ENCODE results near the gene RASSF5. TPM values are rescaled to one million over a fixed set of nuclear protein-coding genes. Genes with fewer than 3 reads are reported as not detected.

The RASSF5 gene, protein sequence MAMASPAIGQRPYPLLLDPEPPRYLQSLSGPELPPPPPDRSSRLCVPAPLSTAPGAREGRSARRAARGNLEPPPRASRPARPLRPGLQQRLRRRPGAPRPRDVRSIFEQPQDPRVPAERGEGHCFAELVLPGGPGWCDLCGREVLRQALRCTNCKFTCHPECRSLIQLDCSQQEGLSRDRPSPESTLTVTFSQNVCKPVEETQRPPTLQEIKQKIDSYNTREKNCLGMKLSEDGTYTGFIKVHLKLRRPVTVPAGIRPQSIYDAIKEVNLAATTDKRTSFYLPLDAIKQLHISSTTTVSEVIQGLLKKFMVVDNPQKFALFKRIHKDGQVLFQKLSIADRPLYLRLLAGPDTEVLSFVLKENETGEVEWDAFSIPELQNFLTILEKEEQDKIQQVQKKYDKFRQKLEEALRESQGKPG
- polyA plus RNA-seq (ENCODE audit: insufficient read length in 4 of 4), result 1 to 10 TPM; 5.0 to 6.4 (median 5.2) TPM

- no peak for DNase-seq (ENCODE audit: low read depth in 4 of 4, low spot score in 3 of 4)
Measured at GRCh38 chr1:206507284-206508129, at the start of gene RASSF5. Gene RASSF5 (plus strand): TSS chr1:206507531. CDS start chr1:206507603, 72 bp downstream.

GRCh38 chr1:206459703-206460102, 47.6 kb upstream of the RASSF5 start:
- no peak for DNase-seq (ENCODE audit: low read depth in 4 of 4, low spot score in 3 of 4)

- no peak for DNase-seq (ENCODE audit: low read depth in 4 of 4, low spot score in 3 of 4)
Measured at GRCh38 chr1:206460836-206461426, 46.4 kb upstream of the RASSF5 start.

DNA sequence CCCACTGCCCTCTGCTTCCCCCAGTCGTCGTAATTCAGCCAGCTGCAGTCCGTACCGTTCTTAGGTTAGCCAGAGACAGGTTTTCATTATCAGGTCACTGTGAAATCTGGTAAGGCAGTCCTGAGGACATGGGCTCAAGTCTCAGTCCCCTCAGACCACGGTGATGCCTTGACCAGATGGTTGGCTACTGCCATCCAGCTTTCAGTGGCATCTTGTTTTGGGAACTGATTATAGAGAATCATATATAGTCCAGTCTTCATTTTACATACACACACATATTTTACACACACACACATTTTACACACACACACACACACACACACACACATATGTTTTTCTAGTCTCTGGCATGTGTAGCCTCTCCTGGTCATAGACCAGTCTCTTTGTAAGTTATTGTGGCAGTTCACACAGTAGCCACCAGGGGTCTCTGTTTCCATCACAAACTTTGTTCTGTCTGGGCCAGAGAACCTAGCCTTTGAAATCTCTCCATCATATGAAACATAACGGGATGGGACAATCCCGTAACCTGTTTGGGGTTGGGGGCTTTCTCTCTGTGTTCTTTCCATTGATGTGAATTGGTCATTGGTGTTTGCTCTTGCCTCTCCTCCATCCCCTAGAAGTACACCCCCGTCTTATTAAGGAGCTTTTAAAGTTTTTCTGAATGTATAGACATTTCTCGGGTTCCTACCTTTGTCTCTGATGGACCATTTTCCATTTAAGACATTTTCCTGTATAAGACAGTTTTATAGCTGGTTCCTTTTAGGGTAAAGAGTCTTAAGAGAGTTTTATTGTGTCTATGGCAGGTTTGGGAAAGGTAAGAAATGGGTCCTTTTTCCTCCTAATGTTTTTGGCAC, 45.5 kb upstream of the RASSF5 start:
- DNase-seq (ENCODE audit: low read depth in 4 of 4, low spot score in 3 of 4), result peak in 1 of 4 donors; percentile 61

- DNase-seq (ENCODE audit: low read depth in 4 of 4, low spot score in 3 of 4), result no peak
Measured at GRCh38 chr1:206463137-206463536, 44.2 kb upstream of the RASSF5 start.

DNA sequence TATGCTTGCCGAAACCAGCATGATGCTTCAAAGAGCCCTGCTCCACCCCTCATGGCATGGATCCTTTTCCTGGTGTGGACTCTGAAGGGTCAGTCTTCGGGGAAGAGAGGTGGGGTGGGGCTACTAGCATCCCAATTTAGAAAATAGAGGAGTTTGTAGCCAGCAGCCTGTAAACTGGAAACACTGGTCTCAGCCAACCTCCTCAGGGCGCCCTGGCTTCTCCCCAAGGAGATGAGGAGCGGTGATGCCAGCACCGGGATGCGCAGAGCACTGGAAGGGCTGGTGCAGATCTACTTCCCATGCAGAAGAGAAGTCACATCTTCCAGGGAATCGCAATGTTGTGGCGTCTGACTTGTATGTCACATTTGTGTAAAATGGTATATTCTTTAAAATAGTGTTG, 43.4 kb upstream of the RASSF5 start:
- DNase-seq (ENCODE audit: low read depth in 4 of 4, low spot score in 3 of 4), result no peak

GRCh38 chr1:206464456-206464964, 42.8 kb upstream of the RASSF5 start:
- no peak for DNase-seq (ENCODE audit: low read depth in 4 of 4, low spot score in 3 of 4)

DNA sequence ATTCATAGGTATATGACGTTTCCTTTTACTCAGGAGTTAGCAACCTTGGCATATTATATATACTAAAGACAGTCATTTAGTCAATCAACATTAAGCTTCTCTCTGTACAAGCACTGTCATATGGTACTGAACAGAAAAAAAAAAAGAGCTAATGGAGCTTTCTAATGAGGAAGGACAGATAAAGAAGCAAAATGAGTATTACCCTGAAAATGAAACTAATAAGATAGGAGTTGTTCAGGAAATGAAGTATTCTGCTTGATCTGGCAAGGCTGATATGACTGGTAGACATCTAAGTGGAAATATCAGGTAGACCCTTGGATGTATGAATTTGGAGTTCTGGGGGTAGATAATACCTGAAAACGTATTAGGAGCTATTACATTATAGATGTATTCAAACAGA, 41.4 kb upstream of the RASSF5 start:
- no peak for DNase-seq (ENCODE audit: low read depth in 4 of 4, low spot score in 3 of 4)

DNA sequence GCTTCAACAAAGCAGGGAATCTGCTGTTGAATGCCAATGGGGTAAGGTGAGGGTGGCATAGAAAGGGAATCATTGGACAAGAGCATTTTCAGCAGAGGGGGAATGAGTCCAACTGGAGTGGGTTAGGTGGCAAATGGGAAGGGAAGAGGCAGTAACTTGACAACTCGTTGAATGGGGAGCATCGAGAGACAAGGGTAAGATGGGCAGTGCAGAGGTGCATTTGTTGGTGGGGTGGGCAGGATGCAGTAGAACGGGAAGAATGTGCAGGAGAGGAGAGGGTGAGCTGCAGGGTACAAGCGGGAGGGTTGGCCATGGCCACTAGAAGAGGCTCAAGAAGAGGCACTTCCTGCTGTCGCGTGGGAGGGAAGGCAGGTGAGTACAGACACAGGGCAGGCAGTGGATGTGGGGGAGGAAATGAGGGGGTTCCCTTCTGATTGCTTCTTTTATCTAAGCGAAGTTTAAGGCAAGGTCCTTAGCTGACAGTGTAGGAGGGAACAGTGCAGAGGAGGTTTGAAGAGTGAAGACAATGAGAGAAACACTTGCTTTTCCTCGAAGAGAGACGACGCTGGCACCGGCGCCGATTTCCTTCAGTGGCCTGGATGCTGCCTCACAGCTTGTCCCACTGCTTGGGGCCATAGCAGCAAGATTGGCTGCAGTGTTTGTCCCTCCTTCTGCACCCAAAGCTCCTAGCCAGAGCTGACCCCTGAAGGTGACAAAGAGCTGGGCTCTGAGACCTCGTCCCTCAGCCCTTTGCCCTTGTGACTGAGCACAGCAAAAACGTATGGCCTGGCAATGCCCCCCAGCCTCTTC, 40.3 kb upstream of the RASSF5 start:
- DNase-seq (ENCODE audit: low read depth in 4 of 4, low spot score in 3 of 4), result no peak

- DNase-seq (ENCODE audit: low read depth in 4 of 4, low spot score in 3 of 4), result no peak
Measured at GRCh38 chr1:206467915-206468314, 39.4 kb upstream of the RASSF5 start.

GRCh38 chr1:206468571-206468970, 38.8 kb upstream of the RASSF5 start:
- DNase-seq (ENCODE audit: low read depth in 4 of 4, low spot score in 3 of 4), result no peak

DNA sequence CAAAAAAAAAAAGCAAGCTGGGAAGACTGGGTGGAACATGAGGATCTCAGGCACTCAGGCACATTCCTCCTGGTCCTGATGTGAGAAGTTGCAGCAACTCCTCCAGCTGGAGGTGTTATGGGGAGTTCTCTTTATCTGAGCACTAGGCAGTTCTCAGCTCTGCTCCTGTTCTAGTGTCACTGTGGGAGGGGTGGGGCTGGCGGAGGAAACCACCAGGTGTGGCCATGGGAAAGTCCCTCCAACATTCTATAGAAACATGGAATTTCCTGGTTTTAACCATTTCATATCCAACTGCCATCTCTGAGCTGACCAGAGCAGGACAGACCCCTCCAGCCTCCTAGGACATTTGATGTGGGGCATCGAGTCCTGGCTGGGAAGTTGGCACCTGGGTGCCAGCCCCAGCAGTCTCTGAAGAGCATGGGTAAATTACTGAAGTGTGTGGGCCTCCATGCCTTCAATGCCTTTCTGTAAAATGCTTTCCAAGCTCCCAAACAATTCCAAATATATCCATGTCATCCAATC, 37.9 kb upstream of the RASSF5 start:
- no peak for DNase-seq (ENCODE audit: low read depth in 4 of 4, low spot score in 3 of 4)

GRCh38 chr1:206469933-206470691, 37.2 kb upstream of the RASSF5 start, which contains the start of gene IKBKE:
Gene IKBKE (plus strand): TSS chr1:206470476. CDS start chr1:206473228, 2,752 bp downstream.
- DNase-seq (ENCODE audit: low read depth in 4 of 4, low spot score in 3 of 4), result no peak

DNA sequence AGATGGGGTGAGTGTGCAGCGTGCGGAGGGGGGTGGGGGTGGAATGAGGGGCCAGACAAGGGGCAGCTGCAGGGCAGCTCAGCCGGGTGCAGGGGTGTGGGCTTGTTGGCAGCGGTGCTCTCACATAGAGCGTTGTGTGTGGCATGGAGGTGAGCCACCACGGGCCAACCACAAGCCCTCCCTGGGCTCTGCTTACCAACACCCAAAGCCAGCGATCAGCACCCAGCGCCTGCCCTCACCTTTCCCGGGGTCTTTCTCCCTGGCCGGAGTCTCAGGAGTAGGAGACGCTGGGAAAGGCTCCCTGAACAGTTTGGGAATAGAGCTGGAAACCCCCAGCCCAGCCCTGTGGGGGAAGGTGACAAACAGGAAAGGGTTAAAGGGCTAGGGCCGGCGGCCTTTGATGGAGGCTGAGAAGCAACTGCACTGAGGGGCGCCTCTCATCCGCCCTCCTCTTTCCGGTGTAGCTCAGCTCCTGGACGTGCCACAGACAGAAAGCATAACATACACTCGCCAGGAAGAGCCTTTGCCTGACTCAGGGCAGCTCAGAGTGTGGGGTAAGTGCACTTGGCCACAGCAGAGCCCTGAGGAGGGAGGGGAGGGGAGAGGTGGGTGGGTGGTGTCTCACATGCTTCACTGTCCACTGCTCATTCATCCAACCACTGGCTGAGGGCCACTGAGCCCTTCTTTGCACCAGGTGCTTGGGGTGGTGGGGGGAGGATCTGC, 36.5 kb upstream of the RASSF5 start:
- DNase-seq (ENCODE audit: low read depth in 4 of 4, low spot score in 3 of 4), result no peak

DNA sequence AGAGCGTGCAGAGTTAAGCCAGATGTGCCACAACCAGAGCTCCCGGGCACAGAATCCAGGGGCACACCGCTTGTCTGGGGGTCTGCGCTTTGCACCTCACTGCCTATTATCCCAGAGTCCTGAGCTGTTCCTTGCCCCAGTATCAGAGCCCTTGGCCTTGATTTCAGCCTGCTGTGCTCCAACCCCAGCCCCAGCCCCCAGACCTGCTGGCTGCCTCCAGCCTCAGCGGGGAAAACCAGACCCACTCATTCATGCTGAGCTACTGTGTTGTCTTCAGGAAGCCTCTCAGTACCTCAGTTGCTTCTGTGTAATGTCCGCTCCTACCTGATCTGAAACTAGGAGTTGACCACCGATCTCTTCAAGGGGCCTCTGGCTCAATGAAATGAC, 35.9 kb upstream of the RASSF5 start:
- no peak for DNase-seq (ENCODE audit: low read depth in 4 of 4, low spot score in 3 of 4)

DNA sequence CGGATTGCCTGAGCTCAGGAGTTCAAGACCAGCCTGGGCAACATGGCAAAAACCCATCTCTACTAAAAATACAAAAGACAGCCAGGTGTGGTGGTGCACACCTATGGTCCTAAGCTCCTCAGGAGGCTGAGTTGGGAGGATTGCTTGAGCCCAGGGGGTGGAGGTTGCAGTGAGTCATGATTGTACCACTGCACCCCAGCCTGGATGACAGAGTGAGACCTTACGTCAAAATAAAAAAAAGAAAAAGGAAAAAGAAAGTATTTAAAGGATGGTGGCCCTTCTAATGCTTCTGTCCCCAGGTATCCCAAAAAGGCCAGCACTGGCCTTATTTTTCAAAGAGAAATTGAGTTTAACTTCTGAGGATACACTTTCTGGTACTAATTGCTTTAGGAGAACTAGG, 35.3 kb upstream of the RASSF5 start:
- no peak for DNase-seq (ENCODE audit: low read depth in 4 of 4, low spot score in 3 of 4)

DNA sequence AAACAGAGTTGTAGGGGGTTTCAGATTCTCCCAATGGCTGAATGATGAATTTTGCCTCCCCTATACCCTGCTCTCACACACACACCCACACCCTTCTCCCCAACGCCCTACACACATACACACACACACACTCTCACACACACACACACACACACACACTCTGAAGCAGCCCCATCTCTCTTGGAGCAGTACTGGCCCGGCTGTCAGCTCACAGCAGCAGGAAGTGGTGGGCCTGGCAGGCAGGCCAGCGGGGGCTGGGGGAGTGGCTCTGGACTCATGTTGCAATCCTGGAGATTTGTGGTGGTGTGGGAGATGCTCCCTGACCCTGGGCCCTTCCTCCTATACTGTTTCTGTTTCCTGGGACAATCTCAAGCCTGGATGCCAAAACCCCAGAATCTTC, 34.9 kb upstream of the RASSF5 start:
- no peak for DNase-seq (ENCODE audit: low read depth in 4 of 4, low spot score in 3 of 4)

DNA sequence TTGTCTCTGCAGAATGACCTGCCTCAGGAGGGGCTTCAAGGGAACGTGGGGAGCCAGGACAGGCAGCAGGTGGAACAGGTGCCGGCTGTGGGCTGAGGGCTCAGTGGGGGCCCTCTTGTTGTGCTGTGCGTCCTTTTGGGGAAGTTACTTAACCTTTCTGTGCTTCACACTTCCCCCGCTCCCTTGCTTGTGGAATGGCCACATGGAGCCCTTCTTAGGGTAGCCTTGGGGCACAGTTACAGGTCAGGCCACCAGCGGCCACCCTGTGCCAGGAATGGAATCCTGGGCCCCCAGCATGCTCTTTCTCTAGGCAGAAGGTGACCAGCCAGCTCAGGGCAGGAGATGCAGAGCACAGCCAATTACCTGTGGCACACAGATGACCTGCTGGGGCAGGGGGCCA, 34.4 kb upstream of the RASSF5 start:
- DNase-seq (ENCODE audit: low read depth in 4 of 4, low spot score in 3 of 4), result no peak
